GM12892 (cell line): ENCODE measurements around the gene NLGN2.

Experiments
- POLR2A ChIP-seq: IDR thresholded peaks from 2 replicates; pipeline ENCODE4 v1.6.1; 2011; ENCODE audit warnings: low read depth, low read length, control low read depth
- POLR2AphosphoS5 ChIP-seq: IDR thresholded peaks from 2 replicates; pipeline ENCODE4 v1.6.1; 2011; ENCODE audit warnings: low read depth, low read length, control low read depth
- TAF1 ChIP-seq: IDR thresholded peaks from 2 replicates; pipeline ENCODE4 v1.6.1; 2011; ENCODE audit warnings: low read depth, mild to moderate bottlenecking, control low read depth, low read length, borderline replicate concordance

GRCh38 chr17:7393613-7394451 lies 13.8 kb upstream of the NLGN2 start:
- TF ChIP-seq POLR2A (no peak), POLR2AphosphoS5 (no peak), TAF1 (no peak)
